Activated naive CD4-positive, alpha-beta T cell treated with anti-CD3 and anti-CD28 coated beads, Interleukin-2, amount 50 U/mL, for 24 hours (primary cell): Measurements from ENCODE around the gene ACSBG1.
A peak's percentile ranks its signal among the peaks of the same experiment; 100 is the strongest.

Experiments
- H3K27ac Mint-ChIP-seq: one replicate; pipeline ENCODE4 v1.8.0; 2021; ENCODE audit warnings: mild to moderate bottlenecking, mixed read lengths
- H3K27me3 Mint-ChIP-seq: one replicate; pipeline ENCODE4 v1.8.0; 2021; ENCODE audit warnings: mixed read lengths
- H3K36me3 Mint-ChIP-seq: one replicate; pipeline ENCODE4 v1.8.0; 2021; ENCODE audit warnings: mixed read lengths
- H3K4me1 Mint-ChIP-seq: one replicate; pipeline ENCODE4 v1.8.0; 2021; ENCODE audit warnings: mixed read lengths
- H3K4me3 Mint-ChIP-seq: one replicate; pipeline ENCODE4 v1.8.0; 2021; ENCODE audit warnings: mild to moderate bottlenecking, mixed read lengths
- H3K9me3 Mint-ChIP-seq: one replicate; pipeline ENCODE4 v1.8.0; 2021; ENCODE audit warnings: mixed read lengths

The ACSBG1 gene

GRCh38 chr15:78127882-78128281 is 106.5 kb downstream of the ACSBG1 start:
- Mint-ChIP-seq H3K9me3 (no peaks in the 10 kb centered on the region), H3K4me1 (peaks cover 19% of the 10 kb centered on the region), H3K27ac (peak overlapping the region; percentile 38), H3K36me3 (no peaks in the 10 kb centered on the region), H3K4me3 (no peak overlapping the region), H3K27me3 (no peaks in the 10 kb centered on the region)

- no peaks in the 10 kb centered on the region for H3K9me3 Mint-ChIP-seq
- H3K27me3 Mint-ChIP-seq = no peaks in the 10 kb centered on the region
- no peak overlapping the region for H3K4me3 Mint-ChIP-seq
- no peaks in the 10 kb centered on the region for H3K36me3 Mint-ChIP-seq
- peaks cover 11% of the 10 kb centered on the region for H3K4me1 Mint-ChIP-seq
- H3K27ac Mint-ChIP-seq = peak overlapping the region; percentile 68
Observed at GRCh38 chr15:78125267-78125666, 109.1 kb downstream of the ACSBG1 start.

GRCh38 chr15:78120523-78120922 is 113.8 kb downstream of the ACSBG1 start:
- Mint-ChIP-seq H3K27ac (no peak overlapping the region), H3K4me3 (no peak overlapping the region), H3K4me1 (no peaks in the 10 kb centered on the region), H3K27me3 (no peaks in the 10 kb centered on the region), H3K9me3 (no peaks in the 10 kb centered on the region), H3K36me3 (no peaks in the 10 kb centered on the region)
